ENCODE measurements around the gene BYSL.
A peak's percentile ranks its signal among the peaks of the same experiment; 100 is the strongest.

Gene BYSL

DNA sequence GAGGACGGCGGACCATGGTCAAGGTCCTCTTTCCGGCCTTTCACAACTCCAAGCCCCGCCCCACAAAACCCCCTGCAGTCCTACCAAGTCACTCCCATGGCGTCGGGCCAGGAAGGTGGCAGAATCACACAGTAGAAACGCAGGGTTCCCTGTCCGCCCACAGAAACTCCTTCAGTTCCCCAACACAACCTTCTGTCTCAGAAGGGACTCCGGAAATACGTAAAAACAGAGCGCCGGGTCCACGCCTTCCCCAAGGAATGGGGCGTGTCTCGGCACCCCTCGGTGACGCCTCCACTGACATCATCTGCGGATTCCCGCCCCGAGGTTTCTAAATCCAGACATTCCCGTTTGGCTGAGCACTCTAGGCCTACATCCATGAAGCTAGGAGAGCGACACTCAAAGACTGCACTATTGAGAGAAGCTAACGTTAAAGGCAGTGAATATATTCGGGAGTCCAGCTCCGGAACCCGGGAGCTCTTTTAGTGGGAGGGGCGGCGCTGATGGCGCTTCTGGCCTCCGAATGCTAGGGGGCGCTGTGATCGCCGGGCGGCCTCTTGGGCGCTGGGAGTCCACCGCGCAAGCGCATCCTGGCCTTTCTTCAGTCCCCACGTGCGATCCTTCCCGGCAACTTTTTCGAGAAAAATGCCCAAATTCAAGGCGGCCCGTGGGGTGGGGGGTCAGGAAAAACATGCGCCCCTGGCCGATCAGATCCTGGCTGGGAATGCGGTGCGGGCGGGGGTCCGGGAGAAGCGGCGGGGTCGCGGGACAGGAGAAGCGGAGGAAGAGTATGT, at the start of gene BYSL, which contains the start of gene MED20:
Gene BYSL, plus strand, starts transcription at position 579 of the 791 bp plus-strand sequence. Its CDS starts 64 bp downstream, at position 643.
Gene MED20, minus strand, starts transcription at position 219 of the 791 bp plus-strand sequence. Its CDS starts 121 bp downstream, at position 98.
- peak; percentile 93 for DNase-seq

DNA sequence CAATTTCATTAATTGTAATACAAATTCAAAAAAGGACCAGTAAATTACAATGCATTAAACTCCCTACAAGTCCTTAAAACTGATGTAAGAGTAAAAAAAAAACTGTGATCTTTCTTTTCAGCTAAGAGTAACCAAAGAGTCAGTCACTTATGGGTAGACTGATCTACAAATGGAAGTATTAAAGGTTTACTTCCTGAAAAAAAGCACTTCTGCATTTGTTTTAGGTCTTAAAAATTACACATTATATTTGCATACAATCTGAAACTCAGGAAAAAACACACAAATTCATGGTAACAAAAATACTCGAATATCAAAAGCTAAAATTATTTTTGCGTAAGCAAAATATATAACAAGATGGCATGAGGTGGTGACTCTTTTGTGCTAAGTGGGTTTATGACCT, 49.6 kb upstream of the BYSL start:
- no peak for DNase-seq

DNA sequence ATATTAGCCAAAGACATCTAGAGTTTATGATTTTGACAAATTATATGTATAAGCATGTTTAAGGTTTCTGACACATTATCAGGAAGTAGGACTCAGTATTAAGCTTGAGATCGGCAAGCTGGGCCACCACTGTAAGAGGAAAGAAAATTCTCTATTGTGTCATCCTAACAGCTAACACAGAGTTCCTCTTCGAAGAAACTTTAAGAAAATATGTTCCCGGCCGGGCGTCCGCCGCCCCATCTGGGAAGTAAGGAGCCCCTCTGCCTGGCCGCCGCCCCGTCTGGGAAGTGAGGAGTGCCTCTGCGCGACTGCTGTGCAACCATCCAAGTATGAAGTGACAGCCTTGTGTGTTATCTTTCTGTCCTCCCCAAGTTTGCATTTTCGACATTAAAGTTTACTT, 49.2 kb upstream of the BYSL start:
- DNase-seq = no peak

DNA sequence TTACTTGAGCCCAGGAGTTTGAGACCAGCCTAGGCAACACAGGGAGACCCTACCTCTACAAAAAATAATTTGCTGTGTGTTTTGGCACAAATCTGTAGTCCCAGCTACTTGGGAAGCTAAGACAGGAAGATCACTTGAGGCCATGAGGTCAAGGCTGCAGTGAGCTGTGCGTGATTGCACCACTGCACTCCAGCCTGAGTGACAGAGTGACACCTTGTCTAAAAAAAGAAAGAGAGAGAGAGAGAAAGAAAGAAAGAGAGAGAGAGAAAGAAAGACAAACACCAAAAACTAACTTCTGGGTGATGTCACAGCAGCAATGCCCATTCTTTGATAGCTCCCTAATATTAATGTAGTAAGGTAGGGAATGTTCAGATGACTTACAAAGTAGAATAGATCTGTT, 46.6 kb upstream of the BYSL start:
- no peak for DNase-seq

DNA sequence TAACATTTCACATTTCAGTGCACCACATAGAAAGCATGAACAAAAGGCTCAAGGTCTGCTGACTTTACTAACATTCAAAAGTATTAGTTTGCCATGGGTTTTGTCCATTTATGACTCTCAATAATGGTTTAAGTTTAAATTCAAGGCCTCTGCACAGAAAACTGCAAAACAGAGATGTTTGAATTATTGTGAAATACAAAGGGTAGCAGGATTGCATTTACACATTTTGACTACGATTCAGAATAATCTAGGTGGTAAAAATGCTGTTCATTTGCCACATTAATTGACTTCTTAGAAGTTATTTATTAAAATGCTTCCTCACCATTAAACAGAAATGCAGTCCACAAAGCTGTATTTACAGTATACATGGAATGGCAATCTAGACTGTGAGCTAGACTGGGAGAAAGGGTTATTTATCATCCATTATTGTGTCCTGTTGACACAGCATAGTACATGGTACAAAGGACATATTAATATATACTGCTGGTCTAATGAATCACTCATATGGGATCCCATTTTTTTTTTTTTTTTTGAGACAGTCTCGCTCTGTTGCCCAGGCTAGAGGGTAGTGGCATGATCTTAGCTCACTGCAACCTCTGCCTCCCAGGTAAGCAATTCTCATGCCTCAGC, 44.1 kb upstream of the BYSL start:
- DNase-seq = no peak

- no peak for DNase-seq
Observed at GRCh38 chr6:41878246-41878645, 43.1 kb upstream of the BYSL start.

- DNase-seq = no peak
Observed at GRCh38 chr6:41878961-41879405, 42.3 kb upstream of the BYSL start.

DNA sequence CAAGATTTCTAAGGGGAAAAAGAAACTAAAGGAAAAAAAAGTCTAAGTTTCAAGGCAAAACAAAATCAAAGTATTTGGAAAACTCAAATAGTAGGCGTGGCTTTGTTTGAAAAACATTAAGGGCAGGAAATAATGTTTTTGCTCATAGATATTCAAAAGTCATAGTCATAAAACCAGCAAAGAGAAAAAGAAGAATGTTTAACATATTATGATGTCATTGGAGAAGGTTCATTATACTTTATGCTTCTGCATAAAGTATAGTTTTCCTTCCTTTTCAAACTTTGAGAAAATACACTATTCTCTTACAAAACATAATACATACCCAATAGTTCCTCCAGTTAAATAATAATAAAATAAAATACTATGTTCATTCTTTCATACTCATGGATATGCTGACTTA, 39.8 kb upstream of the BYSL start:
- no peak for DNase-seq

GRCh38 chr6:41884957-41885356, 36.3 kb upstream of the BYSL start:
- DNase-seq = no peak

DNA sequence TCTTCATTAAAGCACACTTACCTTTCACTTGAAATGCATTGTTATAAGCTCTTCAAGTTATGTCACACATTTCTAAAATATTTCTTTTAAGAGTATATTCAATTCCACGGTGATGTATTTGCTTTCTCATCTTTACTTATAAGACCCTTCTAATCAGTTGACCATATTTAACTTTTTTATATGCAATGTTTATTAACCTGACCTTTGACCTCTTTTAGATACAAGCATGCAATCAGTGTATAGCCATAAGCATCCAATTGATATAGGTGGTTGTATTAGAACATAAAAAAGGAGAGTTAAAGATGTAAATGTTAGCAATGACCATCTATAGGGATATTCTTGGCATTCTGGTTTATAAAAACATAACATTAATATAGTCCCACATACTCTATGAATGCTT, 35.4 kb upstream of the BYSL start:
- no peak for DNase-seq

DNA sequence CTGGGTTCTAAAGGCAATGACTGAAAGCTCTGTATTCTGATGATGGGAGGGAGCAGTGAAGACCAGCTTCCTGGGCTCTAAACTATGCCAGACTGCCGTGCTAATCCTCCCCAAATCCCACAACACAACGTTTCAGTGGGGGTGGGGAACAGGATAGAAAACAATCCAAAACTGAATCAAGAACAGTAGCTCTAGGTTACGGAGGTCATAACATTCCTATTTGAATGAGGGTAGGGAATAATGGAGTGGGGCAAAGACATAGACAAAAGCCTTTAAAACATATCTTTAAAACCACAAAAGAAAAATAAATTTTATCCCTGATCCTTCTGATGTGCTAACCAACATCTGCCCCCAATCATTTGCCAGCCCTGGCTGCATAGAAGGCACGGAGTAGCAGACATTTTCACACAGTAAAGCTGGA, 34.0 kb upstream of the BYSL start:
- no peak for DNase-seq

DNA sequence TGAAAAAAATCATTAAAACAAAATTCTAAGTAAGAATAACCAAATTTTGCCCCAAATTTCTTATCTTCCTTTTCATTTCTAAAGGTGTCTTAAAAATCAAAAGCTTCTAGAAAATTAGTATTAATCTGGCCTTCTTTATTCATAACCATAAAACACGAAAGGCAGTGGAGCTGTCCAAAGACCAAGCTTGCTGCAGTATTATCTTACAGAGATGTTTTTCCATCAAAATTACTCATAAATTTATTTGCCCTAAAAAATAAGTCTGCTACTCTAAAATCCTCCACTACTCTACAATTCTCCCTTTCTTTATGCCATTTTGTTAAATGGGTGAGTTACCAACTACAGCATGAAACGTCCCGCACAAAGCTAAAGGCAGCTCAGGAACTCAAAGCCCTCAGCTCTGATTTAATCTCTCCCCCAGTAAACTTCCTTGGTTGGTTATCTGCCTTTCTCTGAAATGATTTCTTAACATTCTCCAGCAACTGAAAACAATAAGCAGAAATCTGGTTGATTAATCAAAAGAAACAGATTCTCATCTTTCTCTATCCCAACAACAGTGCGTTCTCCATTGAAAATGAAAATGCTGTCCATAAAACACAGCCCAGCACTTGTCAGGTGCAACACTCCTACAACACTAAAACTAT, 28.3 kb upstream of the BYSL start:
- DNase-seq = no peak

GRCh38 chr6:41894366-41895299, 26.7 kb upstream of the BYSL start:
- no peak for DNase-seq

DNA sequence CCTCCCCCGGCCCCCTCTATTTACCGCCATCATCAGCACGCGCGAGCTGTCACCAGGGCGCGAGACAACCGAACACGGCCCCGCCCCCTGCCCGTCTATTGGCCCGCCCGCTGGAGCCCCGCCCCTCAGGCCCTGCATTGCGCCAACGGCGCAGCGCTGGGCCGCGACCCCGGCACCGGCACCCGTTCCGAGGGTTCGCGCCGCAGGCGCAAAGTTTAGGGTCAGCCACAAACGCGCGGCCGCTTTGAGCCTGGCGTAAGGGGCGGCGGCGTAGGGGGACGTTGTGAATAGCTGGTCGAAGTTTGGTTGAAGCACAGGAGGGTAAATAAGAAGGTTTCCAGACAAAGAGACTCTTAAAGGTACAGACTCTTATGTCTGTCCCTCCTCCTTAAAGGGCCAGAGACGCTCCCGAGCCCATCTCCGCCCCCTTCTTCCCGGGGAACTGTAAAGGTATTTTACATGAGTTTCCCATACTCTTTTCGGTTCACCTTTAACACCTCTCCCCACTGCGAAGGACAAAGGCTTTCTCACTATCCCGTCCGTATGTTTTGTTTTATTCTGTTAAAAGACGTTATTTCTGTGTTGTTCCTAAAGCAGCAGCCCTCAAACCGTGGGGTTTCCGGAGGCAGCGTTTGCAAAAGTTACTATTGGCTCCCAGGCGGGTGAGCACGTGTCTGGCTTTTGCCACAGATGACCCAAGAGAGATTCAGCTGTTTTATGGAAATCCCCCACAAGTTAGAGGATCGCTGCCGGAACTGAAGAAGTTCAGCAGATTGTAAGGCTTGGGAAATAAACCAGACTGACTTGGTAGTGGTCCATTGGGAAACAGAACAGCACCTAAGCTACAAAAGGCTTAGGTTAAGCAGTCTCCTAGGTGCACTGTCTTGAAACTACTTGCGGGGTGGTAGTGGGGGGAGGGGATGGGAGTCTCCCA, 25.7 kb upstream of the BYSL start, which contains the start of gene USP49:
Gene USP49, minus strand, starts transcription at position 76 of the 934 bp plus-strand sequence. CDS start 88,392 bp downstream, outside the sequence.
- DNase-seq = peak; percentile 95

GRCh38 chr6:41896281-41896680, 25.0 kb upstream of the BYSL start:
- no peak for DNase-seq

DNA sequence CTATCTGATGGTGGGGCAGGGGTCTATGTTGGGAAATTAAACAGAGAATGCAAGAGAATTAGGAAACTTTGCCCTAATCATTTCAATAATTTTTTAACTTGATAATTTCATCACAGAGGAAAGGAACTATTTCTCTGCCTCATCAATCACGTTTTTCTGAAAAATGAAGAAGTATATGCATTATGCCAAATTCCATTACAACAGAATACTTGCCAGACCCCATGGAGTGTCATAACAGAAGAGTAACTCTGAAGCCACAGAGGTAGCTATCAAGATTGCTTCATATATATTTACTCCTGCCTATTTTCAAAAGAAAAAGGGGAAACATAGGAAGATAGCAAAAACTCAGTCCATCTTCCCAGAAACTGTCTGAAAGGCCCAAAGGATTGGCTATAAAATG, 20.4 kb upstream of the BYSL start:
- DNase-seq = no peak

GRCh38 chr6:41901882-41902519, 19.3 kb upstream of the BYSL start:
- peak; percentile 61 for DNase-seq

- no peak for DNase-seq
Observed at GRCh38 chr6:41909727-41910126, 11.6 kb upstream of the BYSL start.

DNA sequence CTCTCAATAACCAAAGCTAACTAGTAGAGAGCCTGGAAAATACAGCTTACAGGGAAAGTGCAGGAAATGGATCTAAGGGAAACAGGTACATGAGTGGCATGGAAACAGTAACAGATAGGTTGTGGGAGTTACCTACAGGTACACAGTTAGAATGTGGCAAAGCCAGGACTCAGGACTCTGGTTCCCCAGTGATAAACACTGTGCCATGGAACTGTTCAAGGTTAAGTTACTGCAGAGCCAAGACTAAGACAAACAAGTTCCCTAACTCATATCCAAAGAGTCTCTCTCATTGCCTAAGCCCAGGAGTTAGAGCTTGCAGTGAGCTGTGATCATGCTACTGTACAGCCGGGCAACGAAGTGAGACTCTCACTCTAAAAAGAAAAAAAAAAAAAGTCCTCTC, 7.0 kb upstream of the BYSL start:
- DNase-seq = no peak

DNA sequence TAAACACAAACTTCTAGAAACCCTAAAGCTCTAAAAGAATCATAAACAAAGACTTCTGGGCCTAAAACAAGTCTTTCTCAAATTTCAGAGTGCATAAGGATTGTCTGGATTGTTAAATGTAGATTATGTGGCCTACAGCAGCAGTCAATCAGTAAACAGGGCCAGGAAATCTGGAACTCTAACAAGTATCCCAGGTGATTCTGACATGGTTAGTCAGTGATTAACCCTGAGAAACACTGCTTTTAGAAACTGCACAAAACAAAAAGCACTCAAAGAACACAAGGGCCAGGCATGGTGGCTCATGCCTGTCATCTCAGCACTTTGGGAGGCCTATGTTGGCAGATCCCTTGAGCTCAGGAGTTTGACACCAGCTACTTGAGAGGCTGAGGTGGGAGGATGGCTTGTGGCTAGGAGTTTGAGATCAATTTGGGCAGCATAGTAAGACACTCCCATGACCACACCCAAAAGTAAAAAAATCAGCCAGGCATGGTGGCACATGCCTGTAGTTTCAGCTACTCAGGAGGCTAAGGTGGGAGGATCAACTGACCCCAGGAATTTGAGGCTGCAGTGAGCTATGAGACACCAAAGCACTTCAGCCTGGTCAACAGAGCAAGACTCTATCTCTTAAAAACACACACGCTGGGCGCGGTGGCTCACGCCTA, 6.3 kb upstream of the BYSL start:
- DNase-seq = no peak

Data from activated naive CD4-positive, alpha-beta T cell treated with anti-CD3 and anti-CD28 coated beads, Interleukin-2, amount 50 U/mL, for 16 hours (primary cell).